Pancreas (tissue), 10 donors: ENCODE data around the gene BBX. TPM values are rescaled to one million over a fixed set of nuclear protein-coding genes. Genes with fewer than 3 reads are reported as not detected.

Experiments used
- ATAC-seq, 4 donors: fragments of 200-7000 bp; cut with Tn5 transposase; one replicate each; pipeline versions ENCODE4 v1.8.0 to v1.9.1; 2020; ENCODE audit warnings: mild to moderate bottlenecking in 4 of 4, moderate library complexity in 4 of 4
- DNase-seq, 6 donors: peaks; one replicate each; pipeline ENCODE4 v3.0.0-alpha.2; 2020
- FAIRE-seq: peaks from 2 replicates; lab custom pipeline; 2012; peaks lifted over from hg19 to GRCh38; lab: Jason Lieb, UNC
- H3K27ac ChIP-seq, 4 donors: fragments of 200-600 bp; sonication (generic); 1 replicate in 3 of 4; 2 replicates in 1 of 4; pipeline versions ENCODE4 v1.5.0 to v1.8.0; 2020
- H3K27me3 ChIP-seq, 4 donors: fragments of 200-600 bp; one replicate each; pipeline ENCODE4 v1.8.0; 2021
- H3K36me3 ChIP-seq, 3 donors: fragments of 200-600 bp; sonication (generic) in 1 of 3; one replicate each; pipeline versions ENCODE4 v1.5.0 to v1.8.0; 2020 to 2021
- H3K4me1 ChIP-seq, 3 donors: fragments of 200-600 bp; one replicate each; pipeline ENCODE4 v1.8.0; 2021
- H3K4me3 ChIP-seq, 4 donors: fragments of 200-600 bp; sonication (generic) in 2 of 4; one replicate each; pipeline versions ENCODE4 v1.5.0 to v1.8.0; 2020 to 2021
- H3K9me3 ChIP-seq, 4 donors: fragments of 200-600 bp; one replicate each; pipeline ENCODE4 v1.8.0; 2021
- WGBS, 2 donors: extraction: QIAGEN DNeasy Blood & Tissue Kit; methylation state at CpG; one replicate each; pipeline ENCODE4 v1.1.7; 2013; 5-methylcytosine and 5-hydroxymethylcytosine counted together
- intact Hi-C, 3 donors: fragments of 100-400 bp; cut with DNase I; formaldehyde crosslinking; loops; one replicate each; pipeline versions ENCODE4 v1.11.1 to v1.14.2; 2022
- polyA plus RNA-seq, 2 donors: library from polyadenylated mRNA; stranded (reverse); fragments of 200-250 nt; gene quantifications; one replicate each; pipeline ENCODE4 v1.2.3, GENCODE V29; 2013
- total RNA-seq, 6 donors: library from RNA; stranded (reverse); fragmentation: NEBNext Ultra II Directional in 4 of 6; extraction: Animal tissue kit (Norgen Biotek cat#: 25700) in 4 of 6; gene quantifications; one replicate each; pipeline versions ENCODE4 v1.2.1 to v1.2.4, GENCODE V29; 2021 to 2023
- TF ChIP-seq, protein P1 (sequence below), 4 donors: fragments of 200-600 bp; sonication (generic) in 3 of 4; IDR thresholded peaks; one replicate each; pipeline versions ENCODE4 v1.5.0 to v1.8.0; 2021; ENCODE audit warnings: antibody characterized with exemption in 4 of 4
- donor health status: healthy with polysubstance abuse.
- donor health status: DM: no; HTN: no; CAD: no; lungs with moderate emphysema.
- donor health status: DM: no; HTN: no; CAD: no.
- donor health status: control.
- donor health status: control.
- donor health status: Bipolar disorder and iron deficiency.
- donor health status: DM: yes; HTN: yes; CAD: no.
- donor health status: DM: no; HTN: no; CAD: no.
- donor health status: DM: no; HTN: no; CAD: no.
- donor health status: DM: yes; HTN: yes; CAD: no.

Gene BBX
- total and polyA plus RNA-seq, 8 donors = 3.9 to 43.8 (median 19.8) TPM

DNA sequence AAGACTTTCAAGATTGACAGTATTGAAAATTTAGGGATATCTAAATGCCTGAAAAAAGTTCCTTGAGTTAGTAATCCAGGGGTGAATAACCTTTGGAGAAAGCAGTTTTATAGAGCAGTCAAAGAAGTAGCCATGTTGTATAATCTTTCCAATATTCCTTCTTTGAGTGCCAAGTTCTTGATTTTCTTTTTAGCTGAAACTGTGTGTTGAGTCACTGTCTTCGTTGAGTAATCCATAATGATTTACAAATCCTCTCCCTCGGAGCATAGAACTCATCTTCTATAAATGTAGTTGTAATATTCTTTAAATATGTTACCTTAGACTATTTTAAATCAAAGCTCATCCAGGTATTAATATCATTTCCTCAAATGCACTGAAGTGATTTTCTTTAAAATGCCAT lies 135.2 kb downstream of the BBX start:
- Histone ChIP-seq H3K9me3 (no peaks in the 10 kb centered on the region), H3K36me3 (no peaks in the 10 kb centered on the region), H3K4me3 (no peak overlapping the region), H3K4me1 (peaks cover 0 to 7% (median 0%) of the 10 kb centered on the region in 3 donors), H3K27ac (no peak overlapping the region), H3K27me3 (no peaks in the 10 kb centered on the region)
- 41 to 57% methylated on average over 2 of the region's 2 CpGs for WGBS, 2 donors
- FAIRE-seq (peak; percentile 13), DNase-seq (no peak), ATAC-seq (no peak)
- intact Hi-C loops = no loop called here
- TF ChIP-seq, protein P1, sequence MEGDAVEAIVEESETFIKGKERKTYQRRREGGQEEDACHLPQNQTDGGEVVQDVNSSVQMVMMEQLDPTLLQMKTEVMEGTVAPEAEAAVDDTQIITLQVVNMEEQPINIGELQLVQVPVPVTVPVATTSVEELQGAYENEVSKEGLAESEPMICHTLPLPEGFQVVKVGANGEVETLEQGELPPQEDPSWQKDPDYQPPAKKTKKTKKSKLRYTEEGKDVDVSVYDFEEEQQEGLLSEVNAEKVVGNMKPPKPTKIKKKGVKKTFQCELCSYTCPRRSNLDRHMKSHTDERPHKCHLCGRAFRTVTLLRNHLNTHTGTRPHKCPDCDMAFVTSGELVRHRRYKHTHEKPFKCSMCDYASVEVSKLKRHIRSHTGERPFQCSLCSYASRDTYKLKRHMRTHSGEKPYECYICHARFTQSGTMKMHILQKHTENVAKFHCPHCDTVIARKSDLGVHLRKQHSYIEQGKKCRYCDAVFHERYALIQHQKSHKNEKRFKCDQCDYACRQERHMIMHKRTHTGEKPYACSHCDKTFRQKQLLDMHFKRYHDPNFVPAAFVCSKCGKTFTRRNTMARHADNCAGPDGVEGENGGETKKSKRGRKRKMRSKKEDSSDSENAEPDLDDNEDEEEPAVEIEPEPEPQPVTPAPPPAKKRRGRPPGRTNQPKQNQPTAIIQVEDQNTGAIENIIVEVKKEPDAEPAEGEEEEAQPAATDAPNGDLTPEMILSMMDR (IDR thresholded peaks at IDR 0.05) = no peak

GRCh38 chr3:107660306-107660976 lies 137.7 kb downstream of the BBX start:
- Histone ChIP-seq H3K9me3 (no peaks in the 10 kb centered on the region), H3K4me3 (no peak overlapping the region), H3K36me3 (no peaks in the 10 kb centered on the region), H3K4me1 (peaks cover 0 to 7% (median 0%) of the 10 kb centered on the region in 3 donors), H3K27ac (no peak overlapping the region), H3K27me3 (no peaks in the 10 kb centered on the region)
- DNase-seq (no peak), ATAC-seq (peak in 3 of 4 donors; percentile 58 to 71 (median 61)), FAIRE-seq (peak; percentile 95)
- TF ChIP-seq, protein P1 (IDR thresholded peaks at IDR 0.05) = peak in 1 of 4 donors; percentile 17
- intact Hi-C loops = no loop called here
- WGBS, 2 donors = 66 to 79% methylated on average over 3 of the region's 3 CpGs

DNA sequence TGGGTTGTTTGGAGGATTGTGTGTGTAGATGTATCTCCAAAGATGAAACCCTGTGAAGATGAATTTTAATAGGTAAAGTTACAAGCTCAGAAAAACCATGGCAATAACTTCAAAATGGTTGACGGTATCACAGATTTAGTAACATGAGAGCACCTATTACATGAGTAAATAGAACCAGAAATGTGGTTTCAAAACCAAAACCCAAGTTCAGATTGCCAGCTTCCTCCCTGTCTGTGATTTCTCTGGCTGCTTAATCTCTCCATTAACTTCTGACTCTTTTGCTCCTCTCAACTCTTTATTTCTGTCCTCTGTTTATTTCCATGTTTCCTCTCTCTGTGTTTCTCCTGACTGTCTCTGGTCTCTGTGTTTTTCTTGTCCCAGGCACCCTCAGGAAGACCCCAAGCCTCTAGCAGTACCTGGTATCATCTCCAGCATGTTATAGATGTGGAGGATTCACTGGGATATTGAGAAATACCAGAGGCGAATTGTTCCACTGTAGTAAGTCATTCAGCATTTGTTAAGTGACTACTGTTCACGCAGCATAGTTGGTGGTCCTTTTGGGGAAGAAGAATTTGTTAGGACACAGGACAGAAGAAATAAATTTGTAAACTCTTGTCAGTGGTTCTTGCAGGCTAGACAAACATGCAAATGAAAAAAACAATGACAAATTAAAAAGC lies 138.8 kb downstream of the BBX start:
- H3K4me3 ChIP-seq = no peak overlapping the region
- TF ChIP-seq, protein P1 (IDR thresholded peaks at IDR 0.05) = no peak
- WGBS, 2 donors = 82 to 88% methylated on average over 3 of the region's 3 CpGs
- ATAC-seq = peak in 3 of 4 donors; percentile 11 to 42 (median 17)
- intact Hi-C loops = no loop called here
- no peak for DNase-seq
- H3K36me3 ChIP-seq = no peaks in the 10 kb centered on the region
- H3K9me3 ChIP-seq = no peaks in the 10 kb centered on the region
- no peak for FAIRE-seq
- H3K27ac ChIP-seq = peak overlapping the region in 1 of 4 donors; percentile 15
- H3K27me3 ChIP-seq = no peaks in the 10 kb centered on the region
- H3K4me1 ChIP-seq = peaks cover 0 to 7% (median 0%) of the 10 kb centered on the region in 3 donors

GRCh38 chr3:107662124-107662507 lies 139.4 kb downstream of the BBX start:
- Histone ChIP-seq H3K27ac (no peak overlapping the region), H3K4me1 (peaks cover 0 to 7% (median 0%) of the 10 kb centered on the region in 3 donors), H3K9me3 (no peaks in the 10 kb centered on the region), H3K36me3 (no peaks in the 10 kb centered on the region), H3K4me3 (no peak overlapping the region), H3K27me3 (no peaks in the 10 kb centered on the region)
- WGBS, 2 donors = 74 to 82% methylated on average over 4 of the region's 4 CpGs
- TF ChIP-seq, protein P1 (IDR thresholded peaks at IDR 0.05) = no peak
- intact Hi-C loops = no loop called here
- peak; percentile 67 for FAIRE-seq
- peak in 1 of 6 donors; percentile 3 for DNase-seq
- ATAC-seq = peak in 3 of 4 donors; percentile 49 to 68 (median 58)
